ENCODE results near the gene DRAM1.
"Not testable (repeated sequence)": the region's sequence is repeated elsewhere in the genome, so short reads cannot be mapped to it uniquely, and the experiment has no call there.

DRAM1 gene

DNA sequence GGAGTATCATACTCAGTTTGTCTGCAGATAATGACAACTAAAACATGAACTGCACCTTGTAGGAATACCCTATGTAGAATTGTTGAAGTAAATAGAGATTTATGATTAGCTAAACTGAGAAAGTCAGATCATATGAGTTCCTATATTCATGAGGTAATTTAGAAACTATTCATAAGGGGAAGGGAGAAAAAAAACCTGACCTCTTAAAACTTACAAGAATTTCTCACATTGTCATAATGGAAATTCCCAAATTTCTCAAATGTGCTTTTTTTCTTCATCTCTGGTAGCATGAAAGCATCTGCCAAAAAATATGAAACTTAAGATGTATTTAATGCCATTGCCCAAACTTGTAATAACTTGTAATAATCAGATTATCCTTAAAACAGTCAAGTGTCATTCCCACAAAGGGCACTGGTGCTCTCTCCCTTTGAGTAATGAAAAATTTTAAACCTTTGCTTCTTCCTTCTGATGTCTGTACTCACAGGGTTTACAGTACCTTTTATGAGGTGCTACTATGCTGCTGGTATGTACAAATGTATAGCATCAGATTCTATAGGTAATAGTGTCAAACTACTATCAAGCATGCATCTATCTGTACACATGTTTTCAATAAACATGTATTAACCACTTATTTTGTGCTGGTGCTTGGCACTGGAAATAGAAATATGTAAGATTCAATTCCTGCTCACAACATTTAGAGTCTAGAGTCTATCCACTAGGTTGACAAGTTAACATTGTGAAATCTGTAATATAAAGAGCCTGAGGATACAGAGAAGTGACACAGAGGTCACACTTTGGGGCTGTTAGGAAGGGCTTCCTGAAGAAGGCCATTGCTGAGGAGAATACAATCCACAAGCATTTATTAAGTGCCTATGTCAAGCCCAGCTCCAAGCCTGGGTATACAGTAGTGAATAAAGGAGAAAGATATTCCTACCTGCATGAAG is 17.4 kb upstream of the DRAM1 start:
- no peak for DNase-seq

DNA sequence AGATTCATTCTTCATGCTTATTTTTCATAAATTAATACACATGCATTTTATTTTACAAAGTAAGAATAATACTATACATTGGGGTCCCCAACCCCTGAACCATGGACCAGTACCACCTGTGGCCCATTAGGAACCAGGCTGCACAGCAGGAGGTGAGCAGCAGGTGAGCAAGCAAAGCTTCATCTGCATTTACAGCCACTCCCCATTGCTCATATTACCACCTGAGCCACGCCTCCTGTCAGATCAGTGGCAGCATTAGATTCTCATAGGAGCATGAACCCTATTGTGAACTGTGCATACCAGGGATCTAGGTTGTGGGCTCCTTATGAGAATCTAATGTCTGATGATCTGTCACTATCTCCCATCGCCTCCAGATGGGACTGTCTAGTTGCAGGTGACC is 15.7 kb upstream of the DRAM1 start:
- not testable (repeated sequence) for DNase-seq

DNA sequence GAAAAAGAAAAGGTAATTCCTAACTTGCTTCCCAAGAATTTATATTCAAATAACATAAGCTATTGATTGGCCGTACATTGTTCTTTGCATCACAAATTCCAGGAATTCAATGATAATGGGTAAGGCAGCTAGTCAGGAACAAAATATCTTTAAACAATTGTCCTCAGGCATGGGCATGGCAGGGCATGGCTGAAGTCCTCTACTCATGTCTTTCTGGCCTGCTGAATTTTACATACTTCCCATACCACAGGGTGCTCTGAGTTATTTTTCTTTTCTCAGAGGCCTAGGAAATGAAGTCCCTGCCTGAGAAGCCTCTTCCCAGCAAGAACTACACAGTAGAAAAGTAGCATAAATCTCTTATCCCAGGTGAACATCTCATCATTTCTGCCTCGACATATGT is 15.1 kb upstream of the DRAM1 start:
- DNase-seq: no peak

DNA sequence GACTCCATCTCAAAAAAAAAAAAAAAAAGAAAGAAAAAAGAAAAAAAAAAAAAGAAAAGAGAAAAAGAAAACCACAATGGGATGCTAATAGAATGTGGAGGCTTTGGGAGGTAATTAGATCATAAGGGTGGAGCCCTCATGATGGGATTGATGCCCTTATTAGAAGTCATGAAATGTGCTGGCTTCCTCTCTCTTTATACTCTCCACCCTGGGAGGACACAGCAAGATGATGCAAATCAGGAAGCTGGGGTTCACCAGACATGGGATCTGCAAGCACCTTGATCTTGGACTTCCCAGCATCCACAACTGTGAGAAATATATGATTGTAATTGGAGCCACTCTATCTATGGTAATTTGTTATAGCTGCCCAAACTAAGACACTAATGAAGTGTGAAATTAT is 13.4 kb upstream of the DRAM1 start:
- DNase-seq: no peak

DNA sequence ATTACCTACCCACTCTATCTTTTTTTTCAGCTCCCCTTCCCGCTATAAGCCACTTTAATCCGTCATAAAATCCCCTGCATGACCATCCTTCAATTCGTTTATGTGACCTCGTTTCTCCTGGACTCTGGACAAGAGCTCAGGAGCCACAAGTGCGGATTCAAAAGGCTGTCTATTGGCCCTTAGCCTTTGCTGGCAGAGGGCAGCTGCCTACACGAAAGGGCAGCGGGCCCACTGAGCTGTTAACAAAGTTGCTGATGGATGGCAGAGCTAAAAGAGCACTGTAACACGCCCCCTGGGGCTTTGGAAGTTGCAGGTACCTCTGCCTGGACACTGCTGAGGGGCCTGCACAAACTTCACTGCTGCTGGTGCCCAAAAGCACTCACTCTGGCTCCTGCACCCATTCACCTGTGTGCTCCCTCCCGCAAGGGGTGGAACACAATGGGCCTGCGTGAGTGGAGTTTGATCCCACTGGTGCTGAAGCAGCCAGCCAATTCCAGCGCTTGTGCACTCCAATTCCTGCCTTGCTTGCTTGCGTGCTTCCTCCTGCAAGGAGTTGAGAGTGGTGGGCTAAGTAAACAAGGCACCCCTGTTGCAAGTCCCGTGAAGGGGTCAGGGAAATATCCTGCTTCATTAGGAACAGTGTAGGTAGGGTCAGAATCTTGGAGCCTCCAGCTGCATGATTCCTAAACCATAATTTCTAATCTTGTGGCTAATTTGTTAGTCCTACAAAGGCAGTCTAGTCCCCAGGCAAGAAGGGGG is 10.6 kb upstream of the DRAM1 start:
- DNase-seq: no peak

DNA sequence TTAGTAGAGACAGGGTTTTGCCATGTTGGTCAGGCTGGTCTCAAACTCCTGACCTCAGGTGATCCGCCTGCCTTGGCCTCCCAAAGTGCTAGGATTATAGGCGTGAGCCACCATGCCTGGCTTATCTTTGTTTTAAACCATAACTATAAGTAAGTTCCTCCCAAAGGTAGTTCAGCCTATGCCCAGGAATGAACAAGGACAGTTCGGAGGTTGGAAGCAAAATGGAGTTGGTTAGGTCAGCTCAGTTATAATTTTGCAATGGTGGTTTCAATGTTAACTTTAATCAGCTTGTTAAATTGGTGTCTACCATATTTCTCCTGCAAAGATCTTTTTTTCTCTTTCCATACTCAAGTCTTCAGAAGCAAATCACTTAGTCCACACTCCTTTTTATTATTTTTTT is 9.8 kb upstream of the DRAM1 start:
- not testable (repeated sequence) for DNase-seq

DNA sequence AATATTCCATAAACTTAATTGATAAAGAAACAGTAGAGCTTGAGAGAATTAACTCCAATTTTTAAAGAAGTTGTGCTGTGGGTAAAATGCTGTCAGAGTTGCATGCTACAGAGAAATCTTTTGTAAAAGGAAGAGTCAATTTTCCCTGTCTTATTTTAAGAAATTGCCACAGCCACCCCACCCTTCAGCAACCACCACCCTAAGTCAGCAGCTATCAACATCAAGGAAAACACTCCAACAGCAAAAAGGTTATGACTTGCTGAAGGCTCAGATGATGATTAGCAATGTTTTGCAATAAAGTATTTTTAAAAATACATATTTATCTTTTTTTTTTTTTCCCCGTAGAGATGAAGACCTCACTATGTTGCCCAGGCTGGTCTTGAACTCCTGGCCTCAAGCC is 6.5 kb upstream of the DRAM1 start:
- DNase-seq: no peak

- no peak for DNase-seq
Observed at GRCh38 chr12:101875162-101875561, 2.2 kb upstream of the DRAM1 start.

- no peak for DNase-seq
Observed at GRCh38 chr12:101876322-101876860, 989 bp upstream of the DRAM1 start.

DNA sequence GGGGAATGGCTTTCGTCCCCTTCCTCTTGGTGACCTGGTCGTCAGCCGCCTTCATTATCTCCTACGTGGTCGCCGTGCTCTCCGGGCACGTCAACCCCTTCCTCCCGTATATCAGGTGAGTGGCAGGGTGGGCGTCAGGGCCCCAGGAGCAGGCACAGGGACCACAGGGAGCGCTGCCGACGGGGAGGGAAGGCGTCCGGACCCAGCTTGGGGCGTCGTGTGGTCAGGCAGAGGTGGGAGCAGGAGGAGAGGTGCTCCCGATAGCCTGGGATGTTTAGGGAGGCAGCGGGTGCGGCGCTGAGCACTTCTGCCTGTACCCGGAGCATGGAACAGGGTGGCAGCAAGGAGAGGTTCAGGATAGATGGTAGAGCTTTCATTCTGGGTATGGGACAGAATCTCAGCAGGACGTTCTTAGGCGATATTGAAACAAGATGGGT is 444 bp downstream of the DRAM1 start:
- DNase-seq: no peak

DNA sequence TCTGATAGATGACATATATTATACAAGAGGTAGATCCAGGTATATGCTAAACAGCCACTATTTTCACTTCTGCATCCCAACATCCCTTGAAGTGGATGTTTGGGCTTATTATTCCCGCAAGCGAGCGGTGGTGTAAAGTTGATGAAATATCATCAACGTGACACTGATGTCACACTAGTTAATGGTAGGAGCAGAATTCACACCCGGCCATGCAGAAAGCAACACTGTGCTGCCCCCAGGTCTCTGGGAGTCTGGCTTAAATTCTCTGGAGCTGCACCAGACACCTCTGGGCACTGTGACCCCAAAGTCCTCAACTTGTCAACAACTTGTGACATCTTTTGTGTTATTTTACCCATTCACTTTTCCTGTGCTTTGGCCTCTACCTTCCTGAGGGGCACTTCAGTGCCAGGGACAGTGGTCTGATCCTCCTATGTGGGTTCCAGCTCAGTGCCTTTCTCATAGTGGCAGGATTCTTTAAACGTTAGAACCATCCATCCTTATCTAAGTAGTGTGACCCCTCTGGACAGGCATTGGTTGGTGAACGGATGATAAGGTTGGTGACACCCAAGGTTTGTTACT is 952 bp downstream of the DRAM1 start:
- DNase-seq: no peak

DNA sequence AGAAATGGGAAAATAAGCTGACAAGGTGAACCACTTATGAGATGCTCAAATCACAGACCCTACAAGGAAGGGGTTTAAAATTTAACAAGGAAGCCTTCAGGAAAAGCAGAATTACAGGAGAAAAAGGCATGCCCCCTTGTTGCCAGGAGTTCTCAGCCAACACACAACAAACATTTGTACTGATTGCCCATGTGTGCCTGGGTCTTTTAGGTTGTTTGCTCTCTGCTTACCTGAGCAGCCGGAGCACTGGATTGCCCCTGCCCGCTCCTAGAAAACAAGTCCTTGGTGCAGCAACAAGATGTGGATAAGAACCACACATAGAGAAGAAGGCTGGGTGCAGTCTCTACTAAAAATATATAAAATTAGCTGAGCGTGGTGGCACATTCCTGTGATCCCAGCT is 3.4 kb downstream of the DRAM1 start:
- DNase-seq: no peak

- no peak for DNase-seq
Observed at GRCh38 chr12:101881228-101881627, 3.8 kb downstream of the DRAM1 start.

DNA sequence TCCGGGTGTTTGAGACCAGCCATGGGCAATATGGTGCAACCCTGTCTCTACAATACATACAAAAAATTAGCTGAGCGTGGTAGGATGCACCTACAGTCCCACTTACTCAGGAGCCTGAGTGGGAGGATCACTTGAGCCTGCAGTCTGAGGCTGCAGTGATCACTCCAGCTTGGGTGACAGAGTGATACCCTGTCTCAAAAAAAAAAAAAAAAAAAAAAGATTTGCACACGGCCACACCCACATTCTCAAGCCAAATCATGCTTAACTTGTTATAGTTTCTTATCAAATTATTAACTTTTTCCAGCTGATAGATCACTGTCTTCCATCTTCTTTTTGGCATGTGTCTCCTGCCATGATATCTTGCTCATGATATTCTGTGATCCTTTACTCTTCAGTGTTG is 6.8 kb downstream of the DRAM1 start:
- no peak for DNase-seq

DNA sequence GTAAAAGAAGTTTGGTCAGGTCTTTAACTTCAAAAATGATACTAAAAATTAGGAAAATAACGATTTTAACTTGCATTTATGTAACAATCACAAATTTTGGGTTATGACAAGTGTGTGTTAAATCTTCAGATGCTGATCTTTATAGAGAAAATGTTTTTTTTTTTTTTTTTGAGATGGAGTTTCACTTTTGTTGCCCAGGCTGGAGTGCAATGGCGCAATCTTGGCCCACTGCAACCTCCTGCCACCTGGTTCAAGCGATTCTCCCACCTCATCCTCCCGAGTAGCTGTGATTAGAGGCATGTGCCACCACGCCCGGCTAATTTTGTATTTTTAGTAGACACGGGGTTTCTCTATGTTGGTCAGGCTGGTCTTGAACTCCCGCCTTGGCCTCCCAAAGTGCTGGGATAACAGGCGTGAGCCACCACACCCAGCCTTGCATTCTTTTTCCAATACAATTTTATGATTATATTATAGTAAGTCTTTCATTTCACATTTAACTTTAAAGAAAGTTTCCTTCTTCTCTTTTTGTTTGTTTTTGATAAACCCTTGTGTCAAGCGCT is 7.5 kb downstream of the DRAM1 start:
- not testable (repeated sequence) for DNase-seq

DNA sequence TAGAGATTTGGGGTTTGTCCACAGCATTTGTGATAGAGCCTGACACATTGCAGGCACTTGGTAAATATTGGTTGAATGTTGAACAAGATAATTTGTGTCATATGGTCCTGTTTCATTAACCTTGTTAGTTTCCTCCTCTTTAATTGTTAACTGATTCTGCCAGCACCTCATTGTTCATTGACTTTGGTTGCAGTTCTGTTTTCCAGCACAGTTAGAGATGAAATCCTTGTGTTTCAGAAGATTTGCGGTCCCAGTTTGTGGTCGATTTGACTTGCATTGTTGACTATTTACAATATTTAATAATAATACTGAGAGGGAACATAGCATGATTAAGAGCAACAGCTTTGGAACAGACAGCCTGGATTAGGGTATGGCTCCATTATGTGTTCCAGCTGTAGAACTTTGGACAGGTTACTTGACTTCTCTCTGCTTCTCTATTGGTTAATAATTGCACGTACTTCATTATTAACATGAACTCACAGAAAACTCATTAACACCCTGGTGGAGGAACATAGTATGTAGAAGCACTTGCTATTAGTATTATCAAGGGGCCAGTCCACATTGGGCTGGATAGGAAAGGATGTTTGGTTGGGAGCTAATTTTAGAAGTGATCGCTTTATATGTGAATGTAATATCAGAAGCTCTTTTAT is 8.7 kb downstream of the DRAM1 start:
- DNase-seq: no peak

GRCh38 chr12:101889211-101889752 is 11.9 kb downstream of the DRAM1 start:
- no peak for DNase-seq

DNA sequence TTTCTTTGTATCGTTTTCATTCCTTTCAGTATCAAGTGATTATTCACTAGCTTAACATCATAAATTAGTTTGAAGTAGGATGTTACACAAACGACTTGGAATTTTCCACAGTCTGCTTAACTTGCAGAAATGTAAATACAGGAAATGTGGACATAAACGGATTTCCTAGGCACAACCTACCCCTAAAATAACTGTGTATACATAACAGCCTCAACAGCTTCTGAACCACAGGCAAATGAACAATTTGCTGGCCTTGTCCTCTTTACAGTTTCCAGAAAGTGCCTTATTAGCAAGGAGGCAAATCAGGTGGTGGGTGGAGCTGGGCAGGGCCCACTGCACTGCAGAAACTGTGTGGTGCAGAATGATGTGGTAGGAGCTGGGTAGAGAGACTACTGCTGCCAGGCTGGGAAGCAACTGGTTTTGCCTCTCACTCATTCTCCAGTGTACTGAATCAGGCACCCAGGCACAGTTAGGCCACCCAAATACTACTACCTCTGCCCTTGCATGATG is 14.1 kb downstream of the DRAM1 start:
- peak; percentile 85 for DNase-seq

- no peak for DNase-seq
Observed at GRCh38 chr12:101892794-101893193, 15.4 kb downstream of the DRAM1 start.

DNA sequence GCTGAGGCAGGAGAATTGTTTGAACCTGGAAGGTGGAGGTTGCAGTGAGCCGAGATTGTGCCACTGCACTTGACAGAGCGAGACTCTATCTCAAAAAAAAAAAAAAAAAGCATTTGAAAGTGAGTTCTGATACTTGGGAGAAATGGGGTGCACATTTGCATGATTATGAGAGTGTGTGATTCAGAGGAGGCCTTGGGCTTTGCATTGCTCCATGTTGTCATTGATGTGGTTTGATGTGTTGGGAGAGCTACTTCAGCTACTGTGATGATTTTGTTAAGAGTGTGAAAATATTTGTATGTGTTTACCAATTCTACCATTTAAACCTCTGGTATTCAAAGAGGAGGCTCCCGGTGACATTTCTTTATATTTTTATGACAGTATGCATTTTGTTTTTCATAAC is 24.4 kb downstream of the DRAM1 start:
- no peak for DNase-seq

DNA sequence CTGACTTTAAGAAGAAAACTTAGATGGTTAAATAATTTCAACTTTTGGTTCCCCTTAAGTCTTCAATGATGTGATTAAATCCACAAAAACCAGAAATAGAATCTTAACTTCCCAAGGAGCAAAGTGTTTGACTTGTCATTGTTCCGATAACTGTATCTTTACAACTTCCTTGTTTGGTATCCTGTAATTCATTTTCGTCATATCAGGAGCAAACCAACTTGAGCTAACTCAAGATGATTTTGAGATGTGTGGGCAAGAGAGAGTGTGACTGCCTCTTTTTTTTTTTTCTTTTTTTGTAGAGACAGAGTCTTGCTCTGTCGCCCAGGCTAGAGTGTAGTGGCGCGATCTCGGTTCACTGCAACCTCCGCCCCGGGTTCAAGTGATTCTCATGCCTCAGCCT is 25.3 kb downstream of the DRAM1 start:
- peak; percentile 43 for DNase-seq

DNA sequence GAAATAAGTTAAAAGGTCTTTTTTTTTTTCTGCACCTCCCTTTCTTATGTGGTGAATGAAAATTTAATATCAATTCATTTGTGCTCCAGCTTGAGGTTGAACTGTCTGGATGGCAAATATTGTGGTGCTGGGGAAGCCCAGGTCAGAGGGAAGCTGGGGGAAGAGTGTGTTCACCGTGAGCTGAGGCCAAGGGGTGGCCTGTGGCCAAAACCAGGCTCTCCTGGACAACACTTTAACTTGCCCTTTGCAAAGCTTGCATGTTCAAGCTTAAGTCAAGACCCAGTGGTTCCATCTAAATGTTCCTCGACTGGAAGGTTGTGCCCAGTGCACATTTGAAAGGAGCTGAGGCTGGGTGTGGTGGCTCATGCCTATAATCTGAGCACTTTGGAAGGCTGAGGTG is 28.8 kb downstream of the DRAM1 start:
- no peak for DNase-seq
